Neuronal stem cell (in vitro differentiated cells): ENCODE measurements around the gene MDFIC2.
"Not testable (repeated sequence)": the region's sequence is repeated elsewhere in the genome, so short reads cannot be mapped to it uniquely, and the experiment has no call there.

Experiments used
- DNase-seq: peaks from one replicate; pipeline ENCODE4 v3.0.0-alpha.2; 2013; ENCODE audit warnings: low spot score
- H2AFZ ChIP-seq: one replicate; pipeline ENCODE4 v1.6.1; 2013; ENCODE audit warnings: mild to moderate bottlenecking, low read length, inconsistent platforms
- H2AK5ac ChIP-seq: 2 replicates; pipeline ENCODE4 v1.6.1; 2013; ENCODE audit warnings: low read depth, mild to moderate bottlenecking, inconsistent platforms, low read length, moderate library complexity, mixed read lengths
- H2BK120ac ChIP-seq: 2 replicates; pipeline ENCODE4 v1.6.1; 2013; ENCODE audit warnings: low read depth, mild to moderate bottlenecking, inconsistent platforms, low read length, moderate library complexity, mixed read lengths
- H2BK12ac ChIP-seq: one replicate; pipeline ENCODE4 v1.6.1; 2013; ENCODE audit warnings: low read length, inconsistent platforms
- H2BK15ac ChIP-seq: 2 replicates; pipeline ENCODE4 v1.6.1; 2013; ENCODE audit warnings: mild to moderate bottlenecking, low read length, inconsistent platforms, mixed read lengths
- H2BK5ac ChIP-seq: one replicate; pipeline ENCODE4 v1.6.1; 2013; ENCODE audit warnings: inconsistent platforms, mild to moderate bottlenecking, low read length, moderate library complexity
- H3K14ac ChIP-seq: one replicate; pipeline ENCODE4 v1.6.1; 2013; ENCODE audit warnings: low read length, inconsistent platforms
- H3K18ac ChIP-seq: 2 replicates; pipeline ENCODE4 v1.6.1; 2013; ENCODE audit warnings: low read length, inconsistent platforms
- H3K23ac ChIP-seq: 2 replicates; pipeline ENCODE4 v1.6.1; 2013; ENCODE audit warnings: low read depth, mild to moderate bottlenecking, mixed read lengths, low read length, inconsistent platforms; ENCODE audit not compliant: poor library complexity
- H3K27ac ChIP-seq: replicated peaks from 3 replicates; pipeline ENCODE4 v1.5.1; 2013; ENCODE audit warnings: low read length, inconsistent platforms
- H3K27me3 ChIP-seq, 3 experiments: 2 replicates each; pipeline ENCODE4 v1.6.1; 2013; ENCODE audit warnings: low read length in 3 of 3, mild to moderate bottlenecking in 2 of 3, inconsistent platforms in 1 of 3, low read depth in 1 of 3, mixed read lengths in 1 of 3, moderate library complexity in 1 of 3; ENCODE audit not compliant: control insufficient read depth in 3 of 3, insufficient read depth in 3 of 3
- H3K36me3 ChIP-seq, 2 donors: replicated peaks in 1 of 2; 2 replicates each; pipeline ENCODE4 v1.6.1; 2013; ENCODE audit warnings: low read length in 2 of 2; ENCODE audit not compliant: control insufficient read depth in 2 of 2, insufficient read depth in 2 of 2
- H3K4ac ChIP-seq: 2 replicates; pipeline ENCODE4 v1.6.1; 2013; ENCODE audit warnings: inconsistent platforms, mild to moderate bottlenecking, low read length, moderate library complexity
- H3K4me1 ChIP-seq, 2 donors: 1 replicate in 1 of 2; 2 replicates in 1 of 2; pipeline ENCODE4 v1.6.1; 2013; ENCODE audit warnings: low read length in 2 of 2, low read depth in 1 of 2; ENCODE audit not compliant: control insufficient read depth in 2 of 2, insufficient read depth in 1 of 2
- H3K4me2 ChIP-seq: one replicate; pipeline ENCODE4 v1.6.1; 2013; ENCODE audit warnings: mild to moderate bottlenecking, low read length, inconsistent platforms; ENCODE audit not compliant: insufficient read depth, poor library complexity, severe bottlenecking
- H3K4me3 ChIP-seq, 2 donors: 2 replicates each; pipeline ENCODE4 v1.5.1; 2013; ENCODE audit warnings: low read length in 2 of 2, mild to moderate bottlenecking in 2 of 2, inconsistent platforms in 1 of 2, moderate library complexity in 1 of 2
- H3K79me1 ChIP-seq: one replicate; pipeline ENCODE4 v1.6.1; 2013; ENCODE audit warnings: low read depth, mild to moderate bottlenecking, inconsistent platforms, low read length, moderate library complexity
- H3K9ac ChIP-seq: one replicate; pipeline ENCODE4 v1.6.1; 2013; ENCODE audit warnings: mild to moderate bottlenecking, low read depth, low read length, inconsistent platforms; ENCODE audit not compliant: poor library complexity
- H3K9me3 ChIP-seq, 2 donors: replicated peaks in 1 of 2; 2 replicates each; pipeline versions ENCODE3 to v1.6.1; 2013; ENCODE audit warnings: low read length in 2 of 2, mild to moderate bottlenecking in 2 of 2, inconsistent platforms in 1 of 2, low read depth in 1 of 2, mixed read lengths in 1 of 2, moderate library complexity in 1 of 2; ENCODE audit not compliant: control insufficient read depth in 2 of 2, insufficient read depth in 1 of 2
- H4K8ac ChIP-seq: one replicate; pipeline ENCODE4 v1.6.1; 2013; ENCODE audit warnings: low read depth, mild to moderate bottlenecking, inconsistent platforms, low read length, moderate library complexity
- H4K91ac ChIP-seq: one replicate; pipeline ENCODE4 v1.6.1; 2013; ENCODE audit warnings: low read length, low read depth, mild to moderate bottlenecking, inconsistent platforms; ENCODE audit not compliant: poor library complexity
- WGBS, 2 donors: extraction: QIAGEN DNeasy Blood & Tissue Kit; methylation state at CpG; one replicate each; pipeline ENCODE4 v1.1.7; 2013; ENCODE audit warnings: missing lambda C conversion rate in 2 of 2, mixed read lengths in 1 of 2; ENCODE audit not compliant: insufficient read length in 2 of 2, insufficient replicate concordance in 1 of 2; ENCODE audit errors: extremely low coverage in 2 of 2; 5-methylcytosine and 5-hydroxymethylcytosine counted together

MDFIC2 gene

DNA sequence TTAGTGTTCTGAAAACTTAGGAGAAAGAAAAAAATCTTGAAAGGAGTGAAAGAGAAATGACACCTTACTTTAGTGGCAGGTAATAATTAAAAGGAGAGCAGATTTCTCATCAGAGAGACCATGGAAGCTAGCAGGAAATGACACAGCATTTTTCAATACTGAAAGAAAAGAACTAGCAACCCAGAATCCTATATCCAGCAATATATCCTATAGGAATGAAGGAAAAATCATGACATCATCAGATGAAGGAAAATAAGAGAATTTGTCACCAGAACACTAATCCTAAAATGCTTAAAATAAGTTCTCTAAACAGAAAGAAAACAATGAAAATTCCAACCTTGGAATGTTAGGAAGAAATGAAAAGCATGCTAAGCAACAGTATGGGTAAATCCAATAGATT lies 39.8 kb upstream of the MDFIC2 start:
- no peak overlapping the region for H3K27ac ChIP-seq
- H2AK5ac ChIP-seq, result no peak overlapping the region

DNA sequence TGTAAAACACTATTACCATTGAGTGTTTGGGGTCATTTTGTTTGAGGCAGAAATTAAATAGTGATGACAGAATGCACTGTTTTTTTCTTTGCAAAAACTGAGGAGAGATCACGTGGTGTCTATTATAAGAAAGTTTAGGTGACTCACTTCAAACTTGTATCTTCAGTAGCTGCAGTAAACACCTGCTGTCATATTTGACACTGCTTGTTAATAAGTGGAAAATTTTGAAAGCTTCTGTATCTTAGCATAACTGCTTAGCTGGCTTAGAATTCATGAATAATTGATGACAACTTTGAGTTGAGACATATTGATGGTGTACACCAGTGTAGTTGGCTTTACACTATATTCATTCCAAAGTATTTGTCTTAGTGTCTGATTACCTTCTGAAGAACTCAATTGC lies 29.7 kb upstream of the MDFIC2 start:
- no peak overlapping the region for H2BK5ac ChIP-seq
- H3K79me1 ChIP-seq, result no peaks in the 10 kb centered on the region
- H3K36me3 ChIP-seq, result no peaks in the 10 kb centered on the region
- no peak overlapping the region for H3K18ac ChIP-seq
- no peak overlapping the region for H3K23ac ChIP-seq
- no peak overlapping the region for H3K14ac ChIP-seq
- no peak overlapping the region for H3K4me3 ChIP-seq
- H4K8ac ChIP-seq, result no peak overlapping the region
- H2BK120ac ChIP-seq, result no peak overlapping the region
- WGBS, 2 donors, result no CpG with 5 or more reads among the region's 1 CpG
- no peak for DNase-seq
- H3K9ac ChIP-seq, result no peak overlapping the region
- H3K27ac ChIP-seq, result no peak overlapping the region
- no peak overlapping the region for H3K4me2 ChIP-seq
- no peaks in the 10 kb centered on the region for H3K27me3 ChIP-seq
- no peaks in the 10 kb centered on the region for H3K9me3 ChIP-seq
- no peak overlapping the region for H2AK5ac ChIP-seq
- H3K4ac ChIP-seq, result no peak overlapping the region
- no peak overlapping the region for H2AFZ ChIP-seq
- H2BK15ac ChIP-seq, result no peak overlapping the region
- no peak overlapping the region for H4K91ac ChIP-seq
- no peak overlapping the region for H2BK12ac ChIP-seq
- no peaks in the 10 kb centered on the region for H3K4me1 ChIP-seq

More for the DNA sequence above, 39.8 kb upstream of the MDFIC2 start:
- no peak overlapping the region for H3K14ac ChIP-seq
- no peak overlapping the region for H3K4ac ChIP-seq
- H3K4me1 ChIP-seq, result no peaks in the 10 kb centered on the region
- H3K9ac ChIP-seq, result no peak overlapping the region
- no peaks in the 10 kb centered on the region for H3K36me3 ChIP-seq
- H3K79me1 ChIP-seq, result no peaks in the 10 kb centered on the region
- no peak overlapping the region for H2BK12ac ChIP-seq
- no peak overlapping the region for H2BK5ac ChIP-seq
- no peak overlapping the region for H4K8ac ChIP-seq
- no peaks in the 10 kb centered on the region for H3K9me3 ChIP-seq
- no peak overlapping the region for H3K4me3 ChIP-seq
- no peak overlapping the region for H2AFZ ChIP-seq
- H3K27me3 ChIP-seq, result no peaks in the 10 kb centered on the region
- DNase-seq, result no peak
- no peak overlapping the region for H2BK120ac ChIP-seq
- no peak overlapping the region for H3K4me2 ChIP-seq
- H2BK15ac ChIP-seq, result no peak overlapping the region
- no peak overlapping the region for H3K18ac ChIP-seq
- H4K91ac ChIP-seq, result no peak overlapping the region
- no peak overlapping the region for H3K23ac ChIP-seq

DNA sequence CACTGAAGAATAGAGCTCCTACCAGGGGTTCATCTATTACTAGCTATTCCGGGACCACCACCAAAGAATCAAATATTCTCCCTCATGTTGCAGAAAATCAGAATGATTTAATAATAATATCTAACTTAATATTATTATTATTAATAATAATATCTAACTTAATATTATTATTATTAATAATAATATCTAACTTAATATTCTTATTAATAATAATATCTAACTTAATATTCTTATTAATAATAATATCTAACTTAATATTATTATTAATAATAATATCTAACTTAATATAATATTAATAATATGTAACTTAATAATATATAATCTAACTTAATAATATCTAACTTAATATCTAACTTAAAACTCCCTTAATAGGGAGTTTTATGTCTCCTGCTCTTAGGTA lies 24.4 kb upstream of the MDFIC2 start:
- not testable (repeated sequence) for H3K14ac ChIP-seq, H3K36me3 ChIP-seq, H2BK120ac ChIP-seq, H2AFZ ChIP-seq, H4K8ac ChIP-seq, H3K4me2 ChIP-seq, H3K79me1 ChIP-seq, H2BK12ac ChIP-seq, H3K27me3 ChIP-seq, H3K9me3 ChIP-seq, H2BK5ac ChIP-seq, H2AK5ac ChIP-seq, H3K4me3 ChIP-seq, H3K23ac ChIP-seq, H3K9ac ChIP-seq, DNase-seq, H3K4me1 ChIP-seq, H3K18ac ChIP-seq, H4K91ac ChIP-seq, H2BK15ac ChIP-seq, H3K4ac ChIP-seq, H3K27ac ChIP-seq
- no CpG with 5 or more reads among the region's 1 CpG for WGBS, 2 donors

DNA sequence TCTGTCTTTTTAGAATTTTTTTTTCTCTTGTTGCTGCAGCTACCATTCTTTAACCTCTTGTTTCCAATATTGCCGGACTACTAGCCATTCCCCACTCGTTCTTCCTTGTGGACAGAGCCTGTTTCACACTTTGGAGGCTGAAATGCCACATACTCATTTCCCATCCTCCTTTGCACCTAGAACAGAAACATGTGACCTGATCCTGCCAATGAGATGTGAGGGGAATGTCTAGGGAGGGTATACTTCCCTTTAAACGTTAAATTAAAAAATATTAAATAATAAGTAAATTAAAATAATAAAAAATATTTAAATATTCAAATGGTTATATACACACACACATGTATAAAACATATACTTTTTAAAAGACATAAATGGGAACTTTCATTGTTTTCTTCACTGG lies 20.6 kb upstream of the MDFIC2 start:
- no peaks in the 10 kb centered on the region for H3K27me3 ChIP-seq
- WGBS, 2 donors, result no CpG with 5 or more reads among the region's 3 CpGs
- H2AK5ac ChIP-seq, result no peak overlapping the region
- no peak overlapping the region for H2AFZ ChIP-seq
- H3K9ac ChIP-seq, result no peak overlapping the region
- H2BK15ac ChIP-seq, result no peak overlapping the region
- H3K4me1 ChIP-seq, result no peaks in the 10 kb centered on the region
- no peaks in the 10 kb centered on the region for H3K36me3 ChIP-seq
- H4K91ac ChIP-seq, result no peak overlapping the region
- H3K4ac ChIP-seq, result no peak overlapping the region
- H3K14ac ChIP-seq, result no peak overlapping the region
- no peak overlapping the region for H4K8ac ChIP-seq
- H3K4me3 ChIP-seq, result no peak overlapping the region
- no peak overlapping the region for H3K27ac ChIP-seq
- H2BK5ac ChIP-seq, result no peak overlapping the region
- no peak overlapping the region for H3K23ac ChIP-seq
- no peak overlapping the region for H2BK120ac ChIP-seq
- H3K79me1 ChIP-seq, result no peaks in the 10 kb centered on the region
- H3K9me3 ChIP-seq, result peaks cover 0 to 2% of the 10 kb centered on the region in 2 donors
- H3K18ac ChIP-seq, result no peak overlapping the region
- no peak overlapping the region for H2BK12ac ChIP-seq
- H3K4me2 ChIP-seq, result no peak overlapping the region
- no peak for DNase-seq
